ENCODE measurements around the gene TOX2.
A peak's percentile ranks its signal among the peaks of the same experiment; 100 is the strongest.

The TOX2 gene

GRCh38 chr20:43938932-43939761 is 24.5 kb downstream of the TOX2 start:
- no peak for DNase-seq (ENCODE audit: low read depth in 1 of 2, low spot score in 1 of 2)

- no peak for DNase-seq (ENCODE audit: low read depth in 1 of 2, low spot score in 1 of 2)
Observed at GRCh38 chr20:43939762-43940121, 25.1 kb downstream of the TOX2 start.

GRCh38 chr20:43940518-43941225 is 26.0 kb downstream of the TOX2 start:
- no peak for DNase-seq (ENCODE audit: low read depth in 1 of 2, low spot score in 1 of 2)

GRCh38 chr20:43941476-43942200 is 27.0 kb downstream of the TOX2 start:
- no peak for DNase-seq (ENCODE audit: low read depth in 1 of 2, low spot score in 1 of 2)

- no peak for DNase-seq (ENCODE audit: low read depth in 1 of 2, low spot score in 1 of 2)
Observed at GRCh38 chr20:43942201-43942590, 27.5 kb downstream of the TOX2 start.

GRCh38 chr20:43942667-43943285 is 28.1 kb downstream of the TOX2 start:
- peak in 1 of 2 donors; percentile 35 for DNase-seq (ENCODE audit: low read depth in 1 of 2, low spot score in 1 of 2)

GRCh38 chr20:43943725-43944124 is 29.1 kb downstream of the TOX2 start:
- DNase-seq (ENCODE audit: low read depth in 1 of 2, low spot score in 1 of 2), result no peak

GRCh38 chr20:43944653-43945235 is 30.1 kb downstream of the TOX2 start:
- DNase-seq (ENCODE audit: low read depth in 1 of 2, low spot score in 1 of 2), result no peak

- DNase-seq (ENCODE audit: low read depth in 1 of 2, low spot score in 1 of 2), result no peak
Observed at GRCh38 chr20:43945391-43946205, 30.9 kb downstream of the TOX2 start.

GRCh38 chr20:43946206-43946491 is 31.5 kb downstream of the TOX2 start:
- no peak for DNase-seq (ENCODE audit: low read depth in 1 of 2, low spot score in 1 of 2)

GRCh38 chr20:43946659-43947315 is 32.1 kb downstream of the TOX2 start:
- no peak for DNase-seq (ENCODE audit: low read depth in 1 of 2, low spot score in 1 of 2)

GRCh38 chr20:43947316-43947710 is 32.7 kb downstream of the TOX2 start:
- no peak for DNase-seq (ENCODE audit: low read depth in 1 of 2, low spot score in 1 of 2)

GRCh38 chr20:43948455-43948854 is 33.8 kb downstream of the TOX2 start:
- no peak for DNase-seq (ENCODE audit: low read depth in 1 of 2, low spot score in 1 of 2)

GRCh38 chr20:43949248-43949647 is 34.6 kb downstream of the TOX2 start:
- DNase-seq (ENCODE audit: low read depth in 1 of 2, low spot score in 1 of 2), result no peak

GRCh38 chr20:43949741-43950618 is 35.3 kb downstream of the TOX2 start:
- peak; percentile 26 to 41 for DNase-seq (ENCODE audit: low read depth in 1 of 2, low spot score in 1 of 2)

GRCh38 chr20:43953919-43954592 is 39.4 kb downstream of the TOX2 start:
- DNase-seq (ENCODE audit: low read depth in 1 of 2, low spot score in 1 of 2), result no peak

GRCh38 chr20:43954704-43955061 is 40.0 kb downstream of the TOX2 start:
- DNase-seq (ENCODE audit: low read depth in 1 of 2, low spot score in 1 of 2), result peak in 1 of 2 donors; percentile 36

GRCh38 chr20:43955062-43955749 is 40.6 kb downstream of the TOX2 start:
- DNase-seq (ENCODE audit: low read depth in 1 of 2, low spot score in 1 of 2), result peak in 1 of 2 donors; percentile 67
